Hepatocyte (in vitro differentiated cells): ENCODE results near the gene OR6P1. TPM values are rescaled to one million over a fixed set of nuclear protein-coding genes. Genes with fewer than 3 reads are reported as not detected.

Experiments used
- DNase-seq: peaks from one replicate; pipeline ENCODE4 v3.0.0-alpha.2; 2016; ENCODE audit warnings: low spot score
- H2AFZ ChIP-seq: fragments of 200-600 bp; sonication (generic); 2 replicates; pipeline ENCODE4 v1.6.0; 2016; ENCODE audit warnings: antibody characterized with exemption, mild to moderate bottlenecking
- H3K27ac ChIP-seq: fragments of 200-600 bp; sonication (generic); 2 replicates; pipeline ENCODE4 v1.5.1; 2016; ENCODE audit warnings: mild to moderate bottlenecking
- H3K27me3 ChIP-seq: fragments of 200-600 bp; sonication (generic); 2 replicates; pipeline ENCODE4 v1.6.1; 2016
- H3K36me3 ChIP-seq: fragments of 200-600 bp; sonication (generic); replicated peaks from 2 replicates; pipeline ENCODE4 v1.5.1; 2016; ENCODE audit warnings: low read depth; ENCODE audit not compliant: insufficient read depth
- H3K4me1 ChIP-seq: fragments of 200-600 bp; sonication (generic); 2 replicates; pipeline ENCODE4 v1.5.1; 2016; ENCODE audit warnings: mild to moderate bottlenecking, moderate library complexity; ENCODE audit not compliant: insufficient read depth
- H3K4me2 ChIP-seq: fragments of 200-600 bp; sonication (generic); 2 replicates; pipeline ENCODE4 v1.6.0; 2016
- H3K4me3 ChIP-seq: fragments of 200-600 bp; sonication (generic); 2 replicates; pipeline ENCODE4 v1.5.1; 2016; ENCODE audit warnings: mild to moderate bottlenecking
- H3K79me2 ChIP-seq: fragments of 200-600 bp; sonication (generic); 2 replicates; pipeline ENCODE4 v1.6.0; 2017; ENCODE audit warnings: mild to moderate bottlenecking
- H3K9me2 ChIP-seq: fragments of 200-600 bp; sonication (generic); replicated peaks from 2 replicates; pipeline ENCODE4 v1.6.0; 2017; ENCODE audit warnings: mild to moderate bottlenecking; ENCODE audit not compliant: insufficient read depth
- H3K9me3 ChIP-seq: fragments of 200-600 bp; sonication (generic); 2 replicates; pipeline ENCODE4 v1.5.1; 2016; ENCODE audit warnings: low read depth, mild to moderate bottlenecking
- H4K20me1 ChIP-seq: fragments of 200-600 bp; sonication (generic); 2 replicates; pipeline ENCODE4 v1.6.0; 2016; ENCODE audit warnings: mild to moderate bottlenecking; ENCODE audit not compliant: insufficient read depth, poor library complexity, severe bottlenecking
- CTCF ChIP-seq: fragments of 200-600 bp; sonication (generic); IDR thresholded peaks from 2 replicates; pipeline ENCODE4 v1.5.1; 2016; ENCODE audit warnings: antibody characterized with exemption, mild to moderate bottlenecking; ENCODE audit not compliant: poor library complexity
- EZH2 ChIP-seq: fragments of 200-600 bp; sonication (generic); IDR thresholded peaks from 2 replicates; pipeline ENCODE4 v1.6.1; 2016; ENCODE audit warnings: antibody characterized with exemption, mild to moderate bottlenecking, borderline replicate concordance
- EZH2phosphoT487 ChIP-seq: fragments of 200-600 bp; sonication (generic); IDR thresholded peaks from one replicate; pipeline ENCODE4 v1.6.1; 2018; ENCODE audit warnings: antibody characterized with exemption, mild to moderate bottlenecking, low read depth, moderate library complexity; ENCODE audit not compliant: unreplicated experiment, severe bottlenecking
- WGBS: methylation state at CpG from one replicate; pipeline ENCODE4 v1.1.6; 2016; ENCODE audit warnings: low lambda C conversion rate; ENCODE audit errors: missing lambda C conversion rate; 5-methylcytosine and 5-hydroxymethylcytosine counted together
- polyA plus RNA-seq: library from polyadenylated mRNA; unstranded; fragments of >200 nt; fragmentation: Nextera tagmentation; extraction: Ambion mirVana; gene quantifications from 2 replicates; pipeline ENCODE4 v1.2.1, GENCODE V29; 2016
- total RNA-seq: library from RNA; depleted of rRNA; stranded (reverse); fragments of >200 nt; gene quantifications from 2 replicates; pipeline ENCODE4 v1.2.3, GENCODE V29; 2014

The OR6P1 gene
- total and polyA plus RNA-seq, 2 experiments from 2014 or later: not detected

GRCh38 chr1:158563853-158564252, 6.5 kb downstream of the OR6P1 start:
- Histone ChIP-seq H3K9me3 (no peaks in the 10 kb centered on the region), H3K36me3 (no peaks in the 10 kb centered on the region), H3K27me3 (no peaks in the 10 kb centered on the region), H3K27ac (no peak overlapping the region), H3K4me3 (no peak overlapping the region), H3K9me2 (no peaks in the 10 kb centered on the region), H4K20me1 (no peaks in the 10 kb centered on the region), H3K79me2 (no peaks in the 10 kb centered on the region), H2AFZ (no peak overlapping the region), H3K4me2 (no peak overlapping the region), H3K4me1 (no peaks in the 10 kb centered on the region)
- no peak for TF ChIP-seq CTCF
- TF ChIP-seq EZH2phosphoT487: no peak
- TF ChIP-seq EZH2: no peak
- DNase-seq: no peak
- 81% methylated on average over 2 of the region's 2 CpGs for WGBS

GRCh38 chr1:158559696-158560095, 10.7 kb downstream of the OR6P1 start:
- no peaks in the 10 kb centered on the region for H4K20me1 ChIP-seq
- 93% methylated on average over 1 of the region's 1 CpG for WGBS
- DNase-seq: no peak
- H2AFZ ChIP-seq: no peak overlapping the region
- no peaks in the 10 kb centered on the region for H3K9me2 ChIP-seq
- TF ChIP-seq EZH2 (no peak), EZH2phosphoT487 (no peak), CTCF (no peak)
- no peak overlapping the region for H3K4me2 ChIP-seq
- H3K9me3 ChIP-seq: no peaks in the 10 kb centered on the region
- H3K4me3 ChIP-seq: no peak overlapping the region
- H3K4me1 ChIP-seq: no peaks in the 10 kb centered on the region
- H3K36me3 ChIP-seq: no peaks in the 10 kb centered on the region
- no peaks in the 10 kb centered on the region for H3K79me2 ChIP-seq
- no peak overlapping the region for H3K27ac ChIP-seq
- no peaks in the 10 kb centered on the region for H3K27me3 ChIP-seq

DNA sequence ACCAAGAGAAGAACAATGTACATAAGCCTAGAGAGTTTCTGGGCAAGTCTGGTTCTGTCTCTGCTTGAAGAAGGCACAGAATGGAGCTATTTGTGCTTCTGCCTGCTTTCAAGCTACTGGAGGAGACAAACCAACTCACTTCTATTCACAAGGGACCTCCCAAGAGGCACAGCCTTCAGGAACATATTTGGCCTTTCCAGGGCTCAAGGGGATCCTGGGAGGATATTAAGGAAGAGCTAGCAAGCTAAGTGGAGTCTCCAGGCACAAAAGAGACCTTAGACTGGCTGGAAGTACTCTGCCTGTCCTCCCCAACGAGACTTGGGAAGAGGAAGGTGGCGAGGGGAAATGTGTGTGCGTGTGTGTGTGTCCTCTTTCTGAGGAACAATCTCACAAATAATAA, 16.0 kb downstream of the OR6P1 start, which contains the start of gene OR6Y1:
TSS of gene OR6Y1 (minus strand) at position 54 of the 400 bp plus-strand sequence. CDS start 6,300 bp downstream, outside the sequence.
- Histone ChIP-seq H3K4me1 (no peaks in the 10 kb centered on the region), H3K36me3 (no peaks in the 10 kb centered on the region), H3K9me2 (no peaks in the 10 kb centered on the region), H3K4me3 (no peak within 1 kb of the TSS), H2AFZ (no peak within 1 kb of the TSS), H3K27me3 (no peaks in the 10 kb centered on the region), H3K79me2 (no peaks in the 10 kb centered on the region), H4K20me1 (no peaks in the 10 kb centered on the region), H3K9me3 (no peaks in the 10 kb centered on the region), H3K27ac (no peak within 1 kb of the TSS), H3K4me2 (no peak within 1 kb of the TSS)
- DNase-seq: no peak
- WGBS: 96% methylated on average over 3 of the region's 3 CpGs
- TF ChIP-seq CTCF (no peak), EZH2 (no peak), EZH2phosphoT487 (no peak)

DNA sequence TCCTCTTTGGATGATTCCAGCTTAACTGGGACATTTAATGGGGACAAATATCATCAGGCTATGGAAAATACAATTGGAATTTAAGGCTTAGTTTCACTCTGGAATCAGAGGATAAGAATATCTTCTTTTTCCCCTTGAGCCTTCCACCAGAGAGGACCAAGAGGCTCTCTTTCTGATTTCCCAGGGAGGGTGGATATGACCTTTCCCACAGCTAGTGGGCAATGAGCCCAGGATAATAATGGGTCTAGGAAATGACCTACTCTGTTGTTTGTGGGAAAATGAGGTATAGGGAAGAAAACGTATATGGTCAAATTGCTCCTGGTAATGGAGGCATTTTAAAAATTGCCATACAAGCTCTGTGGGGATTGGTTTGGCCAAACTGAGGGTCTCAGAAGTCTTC, 18.1 kb downstream of the OR6P1 start:
- Histone ChIP-seq H3K36me3 (no peaks in the 10 kb centered on the region), H3K4me2 (no peak overlapping the region), H3K27me3 (no peaks in the 10 kb centered on the region), H3K4me3 (no peak overlapping the region), H3K9me3 (no peaks in the 10 kb centered on the region), H3K27ac (no peak overlapping the region), H3K9me2 (no peaks in the 10 kb centered on the region), H3K79me2 (no peaks in the 10 kb centered on the region), H4K20me1 (no peaks in the 10 kb centered on the region), H2AFZ (no peak overlapping the region), H3K4me1 (no peaks in the 10 kb centered on the region)
- WGBS: 88% methylated on average over 1 of the region's 1 CpG
- no peak for TF ChIP-seq CTCF
- no peak for TF ChIP-seq EZH2phosphoT487
- TF ChIP-seq EZH2: no peak
- DNase-seq: no peak
